GM12891 (cell line): Measurements from ENCODE around the gene NHS.

Experiments
- DNase-seq: peaks from one replicate; pipeline ENCODE4 v3.0.0; 2011; ENCODE audit warnings: low spot score; ENCODE audit not compliant: insufficient read length
- FAIRE-seq: peaks from 2 replicates; lab custom pipeline; 2011; peaks lifted over from hg19 to GRCh38; lab: Jason Lieb, UNC
- PAX5 ChIP-seq: IDR thresholded peaks from 2 replicates; pipeline ENCODE4 v1.6.1; 2011; ENCODE audit warnings: low read length, moderate library complexity, mild to moderate bottlenecking; ENCODE audit not compliant: insufficient read depth, severe bottlenecking
- POLR2A ChIP-seq: IDR thresholded peaks from 2 replicates; pipeline ENCODE4 v1.6.1; 2011; ENCODE audit warnings: low read depth, low read length, control low read depth
- POLR2AphosphoS5 ChIP-seq: IDR thresholded peaks from 2 replicates; pipeline ENCODE4 v1.6.1; 2011; ENCODE audit warnings: low read depth, low read length, control low read depth
- POU2F2 ChIP-seq: IDR thresholded peaks from 2 replicates; pipeline ENCODE4 v1.6.1; 2011; ENCODE audit warnings: low read depth, mild to moderate bottlenecking, control low read depth, low read length, moderate library complexity
- SPI1 ChIP-seq: IDR thresholded peaks from 2 replicates; pipeline ENCODE4 v1.6.1; 2011; ENCODE audit warnings: low read depth, low read length, control low read depth
- TAF1 ChIP-seq: IDR thresholded peaks from 2 replicates; pipeline ENCODE4 v1.6.1; 2011; ENCODE audit warnings: low read depth, low read length, control low read depth

NHS gene

DNA sequence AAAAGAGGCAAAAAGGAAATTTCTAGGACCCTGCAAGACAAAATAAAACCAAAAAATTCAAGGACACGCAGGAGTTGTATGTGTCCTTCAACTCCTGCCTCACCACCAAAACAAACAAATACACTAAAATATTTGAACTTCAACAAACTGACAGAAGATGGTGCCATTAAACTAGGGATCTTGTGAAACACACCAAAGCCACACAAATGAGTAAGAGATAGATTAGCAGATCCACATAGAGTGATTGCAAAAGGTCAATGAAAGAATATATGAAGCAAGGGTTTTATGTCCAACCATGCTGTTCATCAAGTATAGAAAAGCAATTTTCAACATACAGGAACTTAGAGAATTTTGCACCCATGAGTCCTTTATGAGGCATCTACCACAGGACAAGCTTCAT, 322.2 kb downstream of the NHS start:
- no peak for FAIRE-seq
- DNase-seq = no peak
- TF ChIP-seq TAF1 (no peak), POLR2AphosphoS5 (no peak), POLR2A (no peak), PAX5 (no peak), POU2F2 (no peak), SPI1 (no peak)

DNA sequence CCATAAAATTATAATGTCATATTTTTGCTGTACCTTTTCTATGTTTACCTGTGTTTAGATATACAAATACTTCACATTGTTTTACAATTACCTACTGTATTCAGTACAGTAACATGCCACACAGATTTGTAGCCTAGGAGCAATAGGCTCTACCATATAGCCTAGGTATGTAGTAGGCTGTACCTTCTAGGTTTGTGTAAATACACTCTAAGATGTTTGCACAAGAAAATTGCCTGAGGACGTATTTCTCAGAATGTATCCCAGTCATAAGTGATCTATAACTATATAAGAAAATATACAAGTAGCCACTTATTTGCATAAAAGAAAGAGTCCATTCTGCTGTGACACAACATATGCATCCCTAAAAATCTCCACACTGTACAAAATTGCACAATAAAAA, 326.0 kb downstream of the NHS start:
- FAIRE-seq = no peak
- no peak for TF ChIP-seq PAX5
- no peak for TF ChIP-seq POLR2AphosphoS5
- no peak for TF ChIP-seq SPI1
- TF ChIP-seq POU2F2 = no peak
- TF ChIP-seq POLR2A = no peak
- TF ChIP-seq TAF1 = no peak
- DNase-seq = no peak

DNA sequence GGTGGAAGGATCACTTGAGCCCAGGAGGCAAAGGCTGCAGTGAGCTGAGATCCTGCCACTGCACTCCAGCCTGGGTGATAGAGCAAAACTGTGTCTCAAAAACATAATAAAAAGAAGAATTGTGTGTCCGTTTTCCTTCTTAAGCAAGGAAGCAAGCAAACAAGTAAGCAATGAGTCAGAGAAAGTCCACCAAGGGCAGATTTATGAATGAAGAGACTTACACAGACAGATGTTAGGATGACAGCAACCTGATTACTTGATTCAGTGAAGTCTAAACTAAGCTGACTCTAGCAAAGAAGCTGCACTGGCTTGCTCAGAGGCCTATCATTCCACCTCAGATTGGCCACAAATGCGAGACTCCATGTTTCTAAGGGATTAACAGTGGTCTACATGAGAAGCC, 328.2 kb downstream of the NHS start:
- FAIRE-seq (no peak), DNase-seq (no peak)
- TF ChIP-seq POU2F2 (no peak), SPI1 (no peak), POLR2A (no peak), TAF1 (no peak), PAX5 (no peak), POLR2AphosphoS5 (no peak)

DNA sequence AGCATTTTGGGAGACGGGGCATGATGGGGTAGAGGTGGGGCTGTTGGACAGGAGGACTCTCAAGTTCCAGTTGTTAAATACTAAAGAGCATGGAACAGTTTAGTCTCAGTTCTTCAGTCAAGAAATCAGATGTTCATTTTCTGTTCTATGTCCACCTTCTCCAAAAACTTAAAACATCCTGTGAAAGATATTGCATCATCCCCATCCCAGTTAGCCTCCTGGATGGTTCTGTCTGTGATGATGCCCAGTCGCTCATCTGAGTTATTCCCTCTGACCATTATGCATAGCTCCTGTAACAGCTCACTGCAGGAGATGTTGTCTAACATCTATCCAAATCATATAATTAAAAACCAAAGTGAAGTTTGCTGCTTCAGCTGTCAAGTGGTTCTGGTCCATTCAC, 330.2 kb downstream of the NHS start:
- no peak for TF ChIP-seq TAF1
- no peak for TF ChIP-seq POU2F2
- no peak for FAIRE-seq
- DNase-seq = no peak

DNA sequence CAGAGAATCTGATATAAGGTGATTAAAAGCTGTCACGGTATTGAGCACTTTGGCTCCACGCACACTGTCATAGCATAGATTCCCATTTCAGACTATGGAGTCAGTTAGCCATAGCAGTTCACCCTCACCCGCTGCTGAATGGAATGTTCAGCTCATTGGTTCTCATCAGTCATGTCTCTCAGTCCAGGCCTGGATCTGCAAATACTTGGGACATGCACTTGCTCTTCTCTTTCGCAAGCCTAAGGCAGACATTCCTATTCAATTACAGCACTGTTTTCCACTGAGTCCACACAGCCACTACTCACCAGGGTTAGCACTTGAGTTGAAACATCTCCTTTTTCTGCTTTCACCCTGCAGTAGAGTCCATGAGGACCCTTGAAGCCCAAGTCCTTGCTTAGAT, 331.7 kb downstream of the NHS start:
- no peak for FAIRE-seq
- TF ChIP-seq TAF1 (no peak), SPI1 (no peak), POLR2A (no peak), POLR2AphosphoS5 (no peak), POU2F2 (no peak), PAX5 (no peak)
- DNase-seq = no peak

DNA sequence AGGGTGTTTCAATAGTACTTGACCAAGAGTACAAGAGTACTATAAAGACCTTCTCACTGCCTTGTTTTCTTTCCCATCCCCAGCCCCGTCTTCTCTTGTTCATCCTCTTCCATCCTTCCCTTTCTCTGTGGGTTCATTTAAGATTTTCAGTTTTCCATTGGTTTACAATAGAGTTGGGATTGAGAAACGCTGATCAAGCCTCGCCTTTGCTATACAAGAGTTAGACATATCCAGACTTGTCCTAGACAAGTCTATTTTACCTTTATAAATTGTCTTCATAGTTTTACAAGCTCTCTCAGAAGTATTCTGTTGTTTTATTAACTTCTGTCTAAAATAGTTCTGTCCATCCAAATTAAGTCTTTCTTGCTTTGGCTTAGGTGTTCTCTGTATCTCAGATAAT, 332.7 kb downstream of the NHS start:
- DNase-seq (no peak), FAIRE-seq (no peak)
- TF ChIP-seq POU2F2 (no peak), POLR2A (no peak), TAF1 (no peak), PAX5 (no peak), SPI1 (no peak), POLR2AphosphoS5 (no peak)

DNA sequence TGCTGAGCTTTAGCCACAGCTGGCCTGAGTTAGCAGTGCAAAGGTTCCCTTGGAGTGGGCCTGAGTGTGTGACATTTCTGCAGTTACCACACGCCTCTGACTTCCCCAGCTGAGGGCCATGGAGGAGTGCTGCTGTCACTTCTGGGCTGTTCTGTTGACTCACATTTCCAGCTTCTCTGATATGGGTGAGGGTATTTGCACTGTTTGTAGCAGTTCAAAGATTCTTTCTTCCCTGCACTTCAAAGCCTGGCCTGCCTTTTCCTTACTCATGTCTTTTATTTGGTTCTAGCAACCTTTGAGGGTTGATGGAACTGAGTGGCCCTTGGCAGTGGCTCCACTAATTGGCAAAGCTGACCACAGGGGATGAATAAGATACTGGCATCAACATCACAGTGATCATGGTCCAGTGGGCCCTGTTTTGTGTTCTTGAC, 335.9 kb downstream of the NHS start:
- no peak for TF ChIP-seq POU2F2
- TF ChIP-seq POLR2AphosphoS5 = no peak
- TF ChIP-seq PAX5 = no peak
- TF ChIP-seq SPI1 = no peak
- TF ChIP-seq POLR2A = no peak
- TF ChIP-seq TAF1 = no peak
- FAIRE-seq = no peak
- DNase-seq = no peak

DNA sequence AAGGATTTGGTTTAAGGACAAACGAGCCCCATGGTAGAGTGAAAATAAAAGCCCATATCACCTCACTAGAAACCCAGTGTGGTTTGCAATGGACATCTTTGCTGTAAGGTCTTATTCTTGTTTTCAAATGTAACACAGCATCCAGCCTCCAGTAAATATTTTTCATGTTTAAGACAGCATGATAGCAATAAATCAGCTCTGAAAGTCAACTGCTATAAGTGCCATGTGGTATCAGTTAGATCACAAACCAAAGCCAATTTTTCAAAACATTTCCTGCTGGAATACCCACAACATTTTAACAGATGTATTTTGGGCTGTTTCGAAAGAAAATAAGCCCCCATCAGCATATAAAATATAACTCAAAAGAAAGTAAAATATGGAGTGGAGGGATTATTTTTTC, 338.3 kb downstream of the NHS start:
- TF ChIP-seq PAX5 (no peak), TAF1 (no peak), SPI1 (no peak), POLR2A (no peak), POLR2AphosphoS5 (no peak), POU2F2 (no peak)
- FAIRE-seq (no peak), DNase-seq (no peak)

DNA sequence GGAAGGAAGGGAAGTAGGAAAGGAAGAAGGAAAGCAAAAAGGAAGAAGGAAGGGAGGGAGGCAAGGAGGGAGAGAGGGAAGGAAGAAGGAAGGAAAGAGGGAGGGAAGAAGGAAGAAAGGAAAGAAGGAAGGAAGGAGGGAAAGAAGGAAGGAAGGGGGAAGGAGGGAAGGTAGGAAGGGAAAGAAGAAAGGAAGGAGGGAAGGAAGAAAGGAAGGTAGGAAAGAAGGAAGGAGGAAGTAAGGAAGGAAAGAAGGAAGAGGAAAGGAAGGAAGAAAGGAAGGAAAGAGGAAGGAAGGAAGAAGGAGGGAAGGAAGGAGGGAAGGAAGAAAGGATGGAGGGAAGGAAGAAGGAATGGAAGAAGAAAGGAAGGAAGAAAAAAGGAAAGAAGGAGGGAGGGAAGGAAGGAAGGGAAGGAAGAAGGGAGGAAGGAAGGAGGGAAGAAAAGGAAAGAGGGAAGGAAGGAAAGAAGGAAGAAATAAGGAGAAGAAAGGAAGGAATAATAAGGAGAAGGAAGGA, 343.7 kb downstream of the NHS start:
- DNase-seq (no peak), FAIRE-seq (no peak)
- no peak for TF ChIP-seq TAF1
- no peak for TF ChIP-seq POLR2AphosphoS5
- TF ChIP-seq SPI1 = no peak
- no peak for TF ChIP-seq POLR2A
- no peak for TF ChIP-seq POU2F2
- no peak for TF ChIP-seq PAX5

DNA sequence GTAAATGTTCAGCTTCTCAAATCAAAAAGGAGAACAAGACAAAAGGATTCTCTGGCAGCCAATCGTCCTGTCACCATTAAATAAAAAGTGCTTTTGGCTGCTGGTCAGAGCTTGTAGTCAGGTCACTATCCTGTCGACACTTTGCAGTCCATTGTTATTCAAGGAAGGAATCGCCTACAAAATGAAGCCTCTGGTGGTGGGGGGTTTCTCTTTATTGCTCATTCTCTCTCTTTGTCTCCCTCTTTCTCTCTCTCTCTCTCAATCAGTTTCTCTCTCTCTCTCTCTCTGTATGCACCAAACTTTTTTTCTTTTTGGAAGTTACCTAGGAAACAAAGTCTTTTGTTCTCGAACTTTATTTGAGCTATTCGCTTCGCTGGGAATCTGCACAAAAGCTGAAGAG, 344.7 kb downstream of the NHS start:
- DNase-seq (no peak), FAIRE-seq (no peak)
- TF ChIP-seq POU2F2 = no peak
